NCI-H1436 (cell line): ENCODE results near the gene ICAM1.
A peak's percentile ranks its signal among the peaks of the same experiment; 100 is the strongest.

ENCODE experiments used
- DNase-seq: peaks from one replicate; lab custom pipeline; 2025; lab: John Stamatoyannopoulos, UW

The ICAM1 gene

DNA sequence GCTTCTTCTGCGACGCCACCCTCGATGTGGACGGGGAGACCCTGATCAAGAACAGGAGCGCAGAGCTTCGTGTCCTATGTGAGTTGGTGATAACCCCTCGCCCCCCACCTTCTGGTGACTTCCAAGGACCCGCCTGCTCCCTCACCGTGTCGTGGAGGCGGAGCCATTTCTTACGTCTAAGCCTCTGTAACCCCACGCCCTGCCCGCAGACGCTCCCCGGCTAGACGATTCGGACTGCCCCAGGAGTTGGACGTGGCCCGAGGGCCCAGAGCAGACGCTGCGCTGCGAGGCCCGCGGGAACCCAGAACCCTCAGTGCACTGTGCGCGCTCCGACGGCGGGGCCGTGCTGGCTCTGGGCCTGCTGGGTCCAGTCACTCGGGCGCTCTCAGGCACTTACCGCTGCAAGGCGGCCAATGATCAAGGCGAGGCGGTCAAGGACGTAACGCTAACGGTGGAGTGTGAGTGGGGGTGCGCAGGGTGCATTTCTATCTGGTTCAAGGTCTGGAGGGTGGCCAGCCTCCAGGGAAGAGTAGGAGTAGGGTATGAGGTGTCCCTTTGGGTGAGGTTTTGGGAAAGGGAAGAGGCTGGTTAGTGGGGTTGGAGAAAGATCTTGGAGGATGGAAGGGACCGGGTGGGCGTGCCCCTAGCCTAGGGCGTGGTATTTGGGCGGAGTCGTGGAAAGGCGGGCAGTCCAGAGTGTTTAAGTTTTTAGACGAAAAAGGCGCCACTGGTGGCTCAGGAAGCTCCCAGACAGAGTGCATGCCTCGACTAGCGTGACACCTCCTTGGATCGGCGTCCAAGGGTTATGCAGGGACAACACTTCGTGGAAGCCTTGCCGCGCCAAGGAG lies 22.1 kb downstream of the ICAM1 start:
- DNase-seq = no peak

DNA sequence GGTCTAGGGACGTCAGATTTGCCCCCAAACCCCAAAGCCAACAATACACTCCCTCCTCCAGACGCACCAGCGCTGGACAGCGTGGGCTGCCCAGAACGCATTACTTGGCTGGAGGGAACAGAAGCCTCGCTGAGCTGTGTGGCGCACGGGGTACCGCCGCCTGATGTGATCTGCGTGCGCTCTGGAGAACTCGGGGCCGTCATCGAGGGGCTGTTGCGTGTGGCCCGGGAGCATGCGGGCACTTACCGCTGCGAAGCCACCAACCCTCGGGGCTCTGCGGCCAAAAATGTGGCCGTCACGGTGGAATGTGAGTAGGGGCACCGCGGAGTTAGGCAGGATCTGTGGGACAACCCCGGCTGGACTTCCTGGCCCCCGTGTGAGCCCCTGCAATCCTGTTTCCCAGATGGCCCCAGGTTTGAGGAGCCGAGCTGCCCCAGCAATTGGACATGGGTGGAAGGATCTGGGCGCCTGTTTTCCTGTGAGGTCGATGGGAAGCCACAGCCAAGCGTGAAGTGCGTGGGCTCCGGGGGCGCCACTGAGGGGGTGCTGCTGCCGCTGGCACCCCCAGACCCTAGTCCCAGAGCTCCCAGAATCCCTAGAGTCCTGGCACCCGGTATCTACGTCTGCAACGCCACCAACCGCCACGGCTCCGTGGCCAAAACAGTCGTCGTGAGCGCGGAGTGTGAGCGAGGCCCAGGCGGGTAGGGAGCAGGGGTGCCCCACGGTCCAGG lies 22.9 kb downstream of the ICAM1 start:
- DNase-seq = no peak

DNA sequence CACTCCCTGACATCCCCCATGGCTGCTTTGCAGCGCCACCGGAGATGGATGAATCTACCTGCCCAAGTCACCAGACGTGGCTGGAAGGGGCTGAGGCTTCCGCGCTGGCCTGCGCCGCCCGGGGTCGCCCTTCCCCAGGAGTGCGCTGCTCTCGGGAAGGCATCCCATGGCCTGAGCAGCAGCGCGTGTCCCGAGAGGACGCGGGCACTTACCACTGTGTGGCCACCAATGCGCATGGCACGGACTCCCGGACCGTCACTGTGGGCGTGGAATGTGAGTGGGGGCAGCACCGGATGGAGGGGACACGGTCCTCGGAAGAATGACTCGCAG lies 23.4 kb downstream of the ICAM1 start:
- DNase-seq = no peak

DNA sequence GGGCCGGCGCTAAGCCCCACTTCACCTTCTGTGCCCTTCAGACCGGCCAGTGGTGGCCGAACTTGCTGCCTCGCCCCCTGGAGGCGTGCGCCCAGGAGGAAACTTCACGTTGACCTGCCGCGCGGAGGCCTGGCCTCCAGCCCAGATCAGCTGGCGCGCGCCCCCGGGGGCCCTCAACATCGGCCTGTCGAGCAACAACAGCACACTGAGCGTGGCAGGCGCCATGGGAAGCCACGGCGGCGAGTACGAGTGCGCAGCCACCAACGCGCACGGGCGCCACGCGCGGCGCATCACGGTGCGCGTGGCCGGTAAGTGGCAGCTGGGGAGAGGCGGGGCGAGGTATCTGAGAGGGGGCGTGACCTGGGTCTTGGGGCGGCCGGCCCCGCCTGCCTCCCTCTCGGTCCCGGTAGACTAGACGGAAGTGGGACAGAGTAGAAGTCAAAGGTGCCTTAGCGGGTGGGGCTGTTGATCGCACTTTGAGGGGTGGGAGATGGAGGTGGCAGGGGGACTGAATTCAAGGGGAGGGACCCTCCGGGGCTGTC lies 24.5 kb downstream of the ICAM1 start:
- DNase-seq = no peak

DNA sequence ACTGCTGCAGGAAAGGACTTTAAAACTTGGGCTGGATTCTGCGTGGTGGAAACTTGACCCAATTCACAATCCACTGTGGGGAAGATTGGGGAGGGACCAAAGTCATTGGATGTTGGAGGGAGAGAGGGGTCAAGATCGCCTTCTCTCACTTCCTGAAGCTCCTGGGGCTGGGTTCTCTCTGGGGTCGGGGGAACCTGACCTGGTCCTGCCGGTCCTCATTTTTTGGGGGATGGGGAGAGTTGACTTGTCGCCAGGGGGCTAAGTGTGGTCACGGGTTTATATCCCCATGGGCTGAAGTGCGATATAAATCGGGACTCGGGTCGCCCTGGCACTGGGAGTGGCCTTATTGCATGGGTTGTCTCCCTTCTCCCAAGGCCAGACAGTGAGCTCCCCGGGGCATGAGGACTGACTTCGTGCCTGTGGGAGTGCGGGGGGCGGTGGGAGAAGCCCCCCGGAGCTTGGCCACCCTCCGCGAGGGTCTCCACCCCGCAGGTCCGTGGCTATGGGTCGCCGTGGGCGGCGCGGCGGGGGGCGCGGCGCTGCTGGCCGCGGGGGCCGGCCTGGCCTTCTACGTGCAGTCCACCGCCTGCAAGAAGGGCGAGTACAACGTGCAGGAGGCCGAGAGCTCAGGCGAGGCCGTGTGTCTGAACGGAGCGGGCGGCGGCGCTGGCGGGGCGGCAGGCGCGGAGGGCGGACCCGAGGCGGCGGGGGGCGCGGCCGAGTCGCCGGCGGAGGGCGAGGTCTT lies 25.1 kb downstream of the ICAM1 start:
- DNase-seq = no peak

DNA sequence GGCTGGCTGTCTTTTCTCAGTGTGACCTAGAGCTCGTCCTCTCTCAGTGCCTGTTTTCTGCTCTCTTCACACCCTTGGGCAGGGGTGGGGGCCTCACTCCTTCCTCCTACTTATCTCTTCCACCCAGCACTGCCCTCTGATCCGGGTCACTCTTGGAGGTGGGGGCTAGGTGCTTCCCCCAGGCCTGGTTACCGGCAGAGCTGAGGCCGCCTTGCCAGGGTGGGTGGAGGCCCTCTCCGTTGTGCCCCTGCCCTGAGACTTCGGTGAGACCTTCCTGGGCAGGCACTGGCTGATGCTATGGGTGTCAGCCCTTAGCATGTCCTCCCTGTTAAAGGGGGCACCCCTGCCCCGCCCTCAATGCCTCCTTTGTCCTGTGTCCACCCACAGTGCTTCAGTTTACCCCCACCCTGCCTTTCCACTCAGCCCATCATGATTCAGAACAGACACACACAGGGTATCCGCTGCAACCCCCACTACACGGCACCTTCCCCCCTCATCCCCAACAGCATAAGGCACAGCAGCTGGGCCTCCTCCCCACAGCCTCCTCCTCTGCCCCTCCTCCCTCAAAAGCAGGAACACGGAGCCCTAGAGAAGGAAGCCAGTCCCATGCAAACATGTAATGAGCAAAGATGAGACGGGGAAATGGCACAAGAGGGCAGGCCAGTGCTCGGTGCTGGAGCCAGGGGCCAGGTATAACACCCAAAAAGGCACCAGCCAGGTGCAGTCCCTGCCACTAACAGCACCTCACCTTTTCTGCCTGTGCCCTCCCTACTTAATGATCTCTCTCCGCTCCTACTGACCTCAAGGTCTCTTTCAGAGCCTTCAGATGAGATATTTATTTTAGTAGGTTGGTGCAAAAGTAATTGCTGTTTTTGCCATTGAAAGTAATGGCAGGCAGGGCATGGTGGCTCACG lies 28.9 kb downstream of the ICAM1 start:
- DNase-seq = no peak

DNA sequence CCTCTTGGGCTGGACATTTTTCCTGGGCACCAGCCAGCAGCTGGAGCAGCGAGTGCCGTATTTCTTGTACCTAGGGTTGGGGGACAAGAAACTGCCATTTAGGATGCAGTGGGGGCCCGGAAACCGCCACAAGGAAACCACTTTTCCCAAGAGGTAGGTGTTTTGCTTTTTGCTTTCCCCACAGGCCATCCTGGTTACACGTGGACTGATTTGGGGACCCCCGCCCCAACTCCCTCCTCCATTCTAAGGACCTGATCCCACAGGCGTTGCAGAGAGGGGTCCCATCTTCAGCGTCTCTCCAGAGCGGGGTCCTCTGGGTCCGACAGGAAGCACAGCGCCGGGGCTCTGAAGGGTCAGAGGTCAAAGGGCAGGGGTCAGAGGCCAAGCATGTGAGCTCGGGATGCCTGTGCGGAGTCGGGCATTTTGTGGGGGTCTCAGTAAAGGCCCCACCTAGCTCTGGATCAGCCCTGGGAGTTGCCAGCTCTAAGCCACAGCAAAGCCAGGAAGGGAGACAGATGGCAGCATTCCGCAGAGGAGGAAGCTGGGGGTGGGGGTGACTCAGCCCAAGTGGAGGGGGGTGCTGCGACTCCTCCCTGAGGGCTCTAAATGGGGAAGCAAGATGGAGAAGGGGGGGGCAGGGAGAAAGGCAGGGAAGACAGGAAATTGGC lies 34.4 kb downstream of the ICAM1 start:
- no peak for DNase-seq

DNA sequence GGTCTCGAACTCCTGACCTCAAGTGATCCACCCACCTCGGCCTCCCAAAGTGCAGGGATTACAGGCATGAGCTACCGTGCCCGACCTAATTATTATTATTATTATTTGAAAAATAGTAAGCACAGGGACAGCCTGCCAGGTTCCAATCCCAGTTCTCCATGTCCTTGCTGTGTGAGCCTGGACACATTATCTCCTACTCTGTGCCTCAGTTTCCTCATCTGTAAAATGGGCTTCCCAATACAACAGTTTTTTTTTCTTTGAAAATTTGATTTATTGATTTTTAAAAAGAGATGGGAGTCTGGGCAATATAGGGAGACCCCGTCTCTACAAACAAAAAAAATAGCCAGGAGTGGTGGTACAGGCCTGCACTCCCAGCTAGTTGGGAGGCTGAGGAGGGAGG lies 35.4 kb downstream of the ICAM1 start:
- no peak for DNase-seq

DNA sequence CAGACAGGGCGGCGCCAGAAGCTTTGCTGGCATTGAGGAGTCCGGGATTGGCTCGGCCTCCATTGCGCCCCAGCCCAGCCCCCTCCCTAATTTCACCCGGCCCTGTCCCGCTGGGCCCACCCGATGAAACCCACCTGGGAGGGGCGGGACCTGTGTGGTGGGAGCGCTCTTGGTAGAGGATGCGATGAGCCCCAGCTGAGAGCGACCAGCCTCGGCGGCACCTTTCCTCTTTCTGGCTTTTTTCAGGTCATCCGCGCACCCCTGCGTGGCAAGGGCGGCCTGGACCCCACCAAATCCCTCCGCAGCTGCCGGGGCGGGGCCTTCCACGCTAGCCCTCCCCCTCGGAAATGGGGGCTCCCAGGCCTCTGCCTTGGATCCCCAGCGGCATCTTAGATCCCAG lies 38.5 kb downstream of the ICAM1 start, which contains the start of gene ZGLP1:
ZGLP1 (minus strand) TSS at position 393 of the 400 bp plus-strand sequence.
- no peak for DNase-seq

DNA sequence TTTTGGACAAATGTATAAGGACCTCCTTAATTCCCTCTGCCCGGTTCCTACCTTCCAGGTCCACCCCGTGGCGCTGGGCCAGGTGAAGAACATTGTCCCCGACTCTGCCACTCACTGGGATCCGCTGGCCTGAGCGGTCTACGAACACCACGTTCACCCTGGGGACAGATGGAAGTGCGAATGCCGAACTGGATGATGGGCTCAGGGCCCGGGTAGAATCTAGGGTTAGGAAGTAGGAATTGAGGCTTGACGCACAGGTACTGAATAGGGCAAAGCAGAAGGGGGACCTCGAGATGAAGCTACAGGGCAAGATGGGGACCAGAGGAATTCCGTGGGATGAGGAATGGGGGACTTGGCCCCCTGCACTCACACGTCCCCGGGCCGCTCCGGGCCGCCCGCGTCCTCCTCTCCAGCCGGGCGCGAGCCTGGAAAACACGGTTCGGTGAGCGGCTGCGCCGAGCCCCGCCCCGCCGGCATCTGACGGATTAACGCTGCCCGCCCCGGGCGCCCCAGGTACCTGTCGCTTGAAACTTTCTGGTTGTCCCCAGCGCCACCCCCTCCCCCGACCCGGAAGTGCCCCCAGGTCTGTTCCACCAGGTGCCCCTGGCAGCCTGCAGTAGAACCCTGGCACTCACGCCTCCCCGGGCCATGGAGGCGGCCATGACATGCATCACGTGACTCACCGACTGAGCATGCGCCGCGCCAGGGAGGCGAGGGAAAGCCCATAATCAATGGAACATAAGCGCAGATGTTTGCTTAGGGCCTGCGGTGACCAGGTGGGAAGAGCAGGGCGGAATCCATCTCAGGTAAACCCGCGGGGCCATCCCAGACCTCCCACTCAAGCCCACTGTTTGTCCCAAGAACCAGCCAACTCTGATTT lies 44.7 kb downstream of the ICAM1 start, which contains the start of gene FDX2:
FDX2 (minus strand) TSS at position 681 of the 880 bp plus-strand sequence; CDS start at position 662, 19 bp downstream.
- DNase-seq = peak; percentile 79

DNA sequence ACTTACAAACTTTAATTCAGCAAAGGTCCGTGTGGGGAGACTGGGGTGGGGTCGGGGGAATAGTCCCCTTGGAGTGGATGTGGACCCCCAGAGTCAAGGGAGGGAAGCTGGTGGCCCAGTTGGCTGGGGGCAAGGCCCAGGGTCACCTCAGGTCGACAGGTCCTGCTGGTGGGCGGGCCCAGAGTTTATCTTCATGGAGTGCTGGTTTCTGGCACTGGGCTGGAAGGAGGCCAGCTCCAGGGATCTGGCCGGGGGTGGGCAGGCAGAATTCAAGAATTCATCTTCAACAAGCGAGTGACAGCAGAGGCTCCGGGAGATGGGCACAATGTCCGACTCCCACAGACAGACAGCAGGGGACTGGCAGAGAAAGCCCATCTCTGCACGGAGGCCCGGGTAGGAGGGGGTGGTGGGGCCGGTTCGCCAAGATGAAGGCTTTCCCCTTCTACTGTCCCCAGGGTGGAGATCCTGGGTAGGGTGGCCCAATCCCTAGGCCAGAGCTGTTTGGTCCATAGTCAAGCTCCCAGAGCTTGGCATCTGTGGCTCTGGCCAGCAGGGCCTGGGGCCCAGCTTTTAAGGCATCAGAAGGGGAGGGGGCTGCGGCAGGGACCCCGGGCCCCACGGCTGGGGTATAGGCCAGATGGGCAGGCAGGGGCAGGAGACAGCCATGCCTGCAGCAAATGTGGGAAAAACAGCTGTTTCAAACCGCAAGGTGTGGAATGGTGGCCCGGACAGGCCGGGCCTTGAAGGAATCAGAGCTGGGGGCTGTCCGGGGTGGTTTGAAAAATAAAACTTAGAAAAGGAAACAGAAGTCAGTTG lies 45.5 kb downstream of the ICAM1 start:
- no peak for DNase-seq

DNA sequence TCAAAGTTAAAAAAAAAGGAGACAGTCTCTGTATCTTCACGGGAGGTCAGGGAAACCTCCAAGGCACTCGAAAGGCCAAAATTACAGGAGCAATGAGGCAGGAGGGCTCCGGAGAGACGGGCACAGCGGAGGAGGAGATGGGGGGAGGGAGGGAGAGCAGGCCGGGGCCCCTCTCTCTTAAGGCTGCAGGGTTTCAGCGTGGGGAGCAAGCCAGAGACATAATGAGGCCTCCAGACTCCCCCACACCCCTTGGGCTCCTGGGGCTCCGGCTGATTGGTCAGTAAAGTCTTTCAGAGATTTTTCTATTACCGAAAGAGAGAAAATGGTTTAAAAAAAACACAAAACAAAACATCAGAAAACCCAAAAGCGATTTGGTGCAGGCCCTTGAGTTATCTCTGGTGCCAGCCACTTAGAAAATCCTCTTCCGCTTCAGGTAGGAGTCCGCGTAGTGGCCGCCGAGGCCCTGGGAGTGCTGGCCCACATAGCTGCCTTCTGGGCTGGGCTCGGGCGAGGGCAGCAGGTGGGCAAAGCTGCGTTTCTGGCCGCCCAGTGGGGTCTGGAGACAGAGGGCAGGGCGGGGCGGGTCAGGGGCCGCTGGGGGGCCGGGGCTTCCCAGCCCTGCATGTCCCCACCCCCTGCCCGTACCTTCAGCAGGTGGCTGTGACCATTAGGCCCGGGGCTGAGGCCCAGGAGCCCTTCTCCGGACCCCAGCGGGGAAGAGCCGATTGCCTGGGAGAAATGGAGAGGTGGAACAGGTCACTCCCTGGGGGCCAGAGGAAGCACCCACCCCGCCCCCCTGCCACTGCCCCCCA lies 46.3 kb downstream of the ICAM1 start:
- no peak for DNase-seq

DNA sequence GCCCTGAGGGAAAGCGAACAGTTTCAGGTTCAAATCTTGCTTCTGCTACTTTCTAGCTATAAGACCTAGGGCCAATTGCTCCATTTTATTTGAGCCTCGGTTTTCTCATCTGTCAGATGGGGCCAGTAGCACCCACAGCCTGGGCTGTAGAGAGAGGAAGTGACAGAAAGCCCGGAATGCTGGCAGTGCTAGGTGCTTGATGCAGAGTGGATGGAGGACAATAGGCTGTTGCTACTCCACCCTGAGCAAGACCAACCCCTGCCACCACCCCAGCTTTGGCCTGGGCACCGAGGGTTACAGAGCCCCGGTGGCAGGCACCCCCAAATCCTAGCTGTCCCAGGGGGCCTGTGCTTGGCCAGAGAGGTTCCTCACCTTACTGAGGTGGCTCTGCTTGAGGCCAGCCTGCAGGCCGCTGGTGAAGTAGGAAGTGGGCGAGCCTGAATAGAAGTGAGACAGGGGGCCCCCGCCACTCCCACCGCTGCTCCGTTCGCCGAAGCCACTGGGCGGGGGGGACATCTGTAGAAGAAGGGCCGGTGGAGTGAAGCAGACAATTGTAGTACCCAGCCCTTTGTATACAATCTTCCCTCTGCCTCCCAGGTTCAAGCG lies 47.0 kb downstream of the ICAM1 start:
- no peak for DNase-seq

DNA sequence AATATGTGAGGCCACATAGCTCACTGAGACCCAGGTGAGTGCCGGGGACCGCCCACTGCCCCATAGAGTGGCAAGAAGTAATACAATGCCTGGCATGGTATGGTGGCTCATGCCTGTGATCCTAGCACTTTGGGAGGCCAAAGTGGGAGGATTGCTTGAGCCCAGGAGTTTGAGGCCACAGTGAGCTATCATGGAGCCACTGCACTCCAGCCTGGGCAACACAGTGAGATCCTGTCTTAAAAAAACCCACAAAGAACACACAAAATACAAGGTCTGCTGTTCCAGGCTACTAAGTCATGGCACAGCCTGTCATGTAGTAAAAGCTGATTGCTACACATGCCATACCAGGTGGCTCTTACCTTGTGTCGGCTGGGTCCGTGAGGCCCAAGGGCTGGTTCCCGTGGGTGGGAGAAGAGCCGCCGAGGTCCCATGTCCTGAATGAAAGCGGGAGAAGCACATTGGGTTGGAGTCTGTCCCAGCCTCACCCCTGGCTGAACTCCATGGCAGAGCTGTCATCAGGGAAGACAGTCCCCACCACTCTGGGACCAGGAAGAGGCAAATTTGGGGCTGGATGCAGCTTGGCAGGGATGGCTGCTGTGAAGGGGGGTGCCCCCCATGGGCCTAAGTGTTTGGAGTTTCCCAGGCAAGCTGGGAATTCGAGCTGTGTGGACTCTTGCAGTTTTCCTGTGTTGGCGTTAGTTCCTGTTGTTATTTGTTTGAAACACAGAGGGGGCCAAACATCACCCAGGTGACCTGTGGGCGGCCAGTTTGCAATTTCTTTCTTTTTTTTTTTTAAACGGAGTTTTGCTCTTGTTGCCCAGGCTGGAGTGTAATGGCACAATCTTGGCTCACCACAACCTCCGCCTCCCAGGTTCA lies 48.1 kb downstream of the ICAM1 start:
- DNase-seq = no peak

DNA sequence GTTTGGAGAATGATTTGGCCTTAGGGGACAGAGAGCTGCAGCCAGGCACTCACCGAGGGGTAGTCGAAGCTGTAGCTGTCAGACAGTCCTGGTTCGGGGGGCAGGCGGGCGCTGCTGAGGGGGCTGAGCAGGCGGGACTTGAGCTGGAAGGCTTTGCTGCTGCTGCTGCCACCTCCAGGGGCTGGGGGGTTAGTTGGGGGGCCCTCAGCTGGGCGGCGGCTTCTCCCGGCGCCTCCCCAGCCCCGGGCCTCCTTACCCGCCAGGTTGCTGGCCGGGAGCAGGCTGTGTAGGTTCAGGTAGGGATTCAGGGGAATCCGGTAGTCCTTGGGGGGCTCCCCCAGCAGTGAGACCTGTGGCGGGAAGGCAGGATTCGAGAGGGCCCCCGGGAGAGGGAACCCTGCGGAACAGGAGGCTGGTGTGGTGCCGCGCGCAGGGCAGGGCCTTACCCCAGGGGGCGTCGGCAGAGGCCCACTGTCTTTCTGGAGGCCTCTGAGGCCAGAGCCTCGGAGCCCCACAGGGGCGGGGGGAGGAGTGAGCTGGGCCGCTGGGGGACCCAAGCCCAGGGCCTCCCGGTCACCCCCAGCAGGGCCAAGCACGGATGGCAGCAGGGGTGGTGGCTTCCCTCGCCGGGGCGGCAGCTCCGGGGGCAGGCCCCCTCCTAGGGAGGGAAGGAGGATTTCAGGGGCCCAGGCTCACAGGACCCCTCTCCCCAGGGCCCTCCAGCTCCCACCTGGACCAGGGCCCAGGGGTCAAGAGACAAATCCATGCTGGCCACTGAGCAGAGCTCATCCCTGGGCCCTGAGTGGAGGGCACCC lies 49.9 kb downstream of the ICAM1 start:
- DNase-seq = no peak

DNA sequence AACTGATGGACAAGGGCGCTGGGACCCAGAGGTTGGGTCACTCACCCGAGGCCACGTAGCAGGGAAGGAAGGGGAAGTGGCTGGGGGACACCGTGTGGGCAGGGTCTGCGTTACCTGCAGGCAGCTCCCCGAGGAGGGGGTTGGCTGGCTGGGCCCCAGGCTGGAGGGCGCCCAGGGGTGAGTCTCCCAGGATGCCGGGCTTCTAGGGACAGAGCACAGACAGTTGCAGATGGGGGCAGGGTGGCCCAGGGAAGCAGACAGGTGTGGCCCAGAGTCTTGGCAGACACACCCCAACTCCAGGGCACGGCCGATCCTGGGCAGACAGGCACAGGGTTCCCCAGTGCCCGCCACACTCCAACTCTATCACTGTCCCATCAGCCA lies 50.5 kb downstream of the ICAM1 start:
- DNase-seq = no peak
